ENCODE measurements around the gene REN.

REN gene

GRCh38 chr1:204177133-204177532, 11.0 kb upstream of the REN start:
- no peak for TF ChIP-seq CTCF (conservative IDR thresholded peaks at IDR 0.05)

DNA sequence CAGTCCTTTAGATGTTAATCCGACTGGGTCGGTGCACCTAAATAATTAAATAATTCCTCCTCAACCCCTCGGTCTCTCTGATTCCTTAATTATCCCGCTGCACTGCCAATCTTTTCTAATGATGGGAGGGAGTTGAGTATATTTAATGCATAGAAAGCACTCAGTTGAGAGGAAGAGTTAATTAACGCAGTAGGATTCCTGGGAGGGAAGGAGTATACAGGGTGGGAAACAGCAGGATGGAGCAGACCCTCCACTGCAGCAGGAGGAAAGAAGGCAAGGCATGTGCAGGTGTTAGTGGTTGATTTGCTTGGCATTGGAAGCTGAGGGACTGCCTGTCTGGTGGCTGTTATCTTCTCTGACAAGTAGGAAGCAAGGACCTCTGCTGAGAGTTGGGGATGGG, 9.9 kb upstream of the REN start:
- no peak overlapping the region for H3K27ac ChIP-seq
- no peak for TF ChIP-seq CTCF (conservative IDR thresholded peaks at IDR 0.05)

More at GRCh38 chr1:204177133-204177532, 11.0 kb upstream of the REN start:
- no peak overlapping the region for H3K27ac ChIP-seq

DNA sequence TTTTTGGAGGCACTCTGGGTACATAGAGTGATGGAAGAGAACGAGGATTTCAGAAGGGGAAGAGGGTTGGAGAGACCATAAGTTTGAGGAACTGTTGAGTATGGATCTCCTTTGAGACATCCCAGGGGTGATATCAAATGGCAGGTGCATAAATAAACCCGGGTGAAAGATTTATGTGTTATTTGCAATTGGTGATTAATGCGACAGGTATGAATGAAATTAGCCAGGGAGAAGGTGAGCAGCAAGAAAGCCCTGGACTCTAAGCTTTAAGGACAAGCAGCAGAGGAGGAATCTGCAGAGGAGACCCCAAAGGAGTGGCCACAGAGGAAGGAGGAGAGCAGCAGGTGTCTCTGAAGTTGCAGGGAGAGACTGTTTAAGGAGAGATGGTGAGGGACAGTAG, 8.8 kb upstream of the REN start:
- TF ChIP-seq CTCF (conservative IDR thresholded peaks at IDR 0.05) = no peak
- no peak overlapping the region for H3K27ac ChIP-seq

- no peak overlapping the region for H3K27ac ChIP-seq
- no peak for TF ChIP-seq CTCF (conservative IDR thresholded peaks at IDR 0.05)
These were observed 6.4 kb upstream of the REN start for GRCh38 chr1:204172404-204173029.

- no peak overlapping the region for H3K27ac ChIP-seq
- no peak for TF ChIP-seq CTCF (conservative IDR thresholded peaks at IDR 0.05)
These were observed 5.6 kb upstream of the REN start for GRCh38 chr1:204171751-204172178.

GRCh38 chr1:204170494-204171155, 4.5 kb upstream of the REN start:
- TF ChIP-seq CTCF (conservative IDR thresholded peaks at IDR 0.05) = no peak
- H3K27ac ChIP-seq = no peak overlapping the region

DNA sequence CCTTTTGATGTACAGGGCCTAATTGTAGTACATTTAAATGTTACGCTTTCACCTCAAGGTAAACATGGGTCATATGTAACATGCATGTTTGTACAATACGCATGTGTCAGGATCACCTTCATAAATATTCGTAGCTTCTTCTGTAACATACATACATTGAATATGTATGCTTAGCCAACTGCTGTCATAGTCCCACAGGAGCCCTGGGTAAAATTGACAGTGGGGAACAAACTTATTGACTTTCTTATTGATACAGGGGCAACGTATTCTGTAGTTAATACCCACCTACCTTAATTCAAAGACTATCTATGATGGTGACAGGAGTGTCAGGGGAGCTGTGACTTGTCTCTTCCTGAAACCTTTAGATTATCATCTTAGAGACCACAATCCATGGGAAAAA, 3.7 kb upstream of the REN start:
- no peak overlapping the region for H3K27ac ChIP-seq
- TF ChIP-seq CTCF (conservative IDR thresholded peaks at IDR 0.05) = no peak
